ENCODE results near the gene PARD3.
A peak's percentile ranks its signal among the peaks of the same experiment; 100 is the strongest.

The PARD3 gene

DNA sequence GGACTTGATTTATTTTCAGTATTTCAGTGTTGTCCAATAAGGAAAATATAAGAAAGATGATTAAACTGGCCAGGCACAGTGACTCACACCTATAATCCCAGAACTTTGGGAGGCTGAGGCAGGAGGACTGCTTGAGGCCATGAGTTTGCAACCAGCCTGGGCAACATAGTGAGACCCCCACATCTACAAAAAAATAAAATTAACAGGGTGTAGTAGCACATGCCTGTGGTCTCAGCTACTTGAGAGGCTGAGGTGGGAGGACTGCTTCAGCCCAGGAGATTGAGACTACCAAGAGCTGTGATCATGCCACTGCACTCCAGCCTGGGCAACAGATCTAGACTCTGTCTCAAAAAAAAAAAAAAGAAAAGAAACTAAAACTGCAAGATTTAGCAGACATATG is 138.0 kb downstream of the PARD3 start:
- ChIA-PET CTCF (interaction anchor here (1.0 to 1.6 kb wide), 2 partner anchors 10 to 16 kb away, joined by 3 to 6 read pairs; no protein-coding TSS in a partner anchor), POLR2A (no interaction called here)
- no peak for TF ChIP-seq CTCF (IDR thresholded peaks at IDR 0.05; ENCODE audit: control extremely low read depth, extremely low read depth, low read depth, missing control alignments)
- DNase-seq (ENCODE audit: extremely low spot score) = no peak

- TF ChIP-seq CTCF (IDR thresholded peaks at IDR 0.05; ENCODE audit: control extremely low read depth, extremely low read depth, low read depth, missing control alignments) = no peak
- ChIA-PET POLR2A (no interaction called here), CTCF (interaction anchor here (0.7 to 1.6 kb wide), 5 partner anchors 10 to 36 kb away, joined by 3 to 4 read pairs (median 3); no protein-coding TSS in a partner anchor)
- no peak for DNase-seq (ENCODE audit: extremely low spot score)
Measured at GRCh38 chr10:34674176-34674575, 140.9 kb downstream of the PARD3 start.

GRCh38 chr10:34670081-34670480 is 145.0 kb downstream of the PARD3 start:
- no peak for TF ChIP-seq CTCF (IDR thresholded peaks at IDR 0.05; ENCODE audit: control extremely low read depth, extremely low read depth, low read depth, missing control alignments)
- ChIA-PET CTCF (no interaction called here), POLR2A (no interaction called here)
- no peak for DNase-seq (ENCODE audit: extremely low spot score)

DNA sequence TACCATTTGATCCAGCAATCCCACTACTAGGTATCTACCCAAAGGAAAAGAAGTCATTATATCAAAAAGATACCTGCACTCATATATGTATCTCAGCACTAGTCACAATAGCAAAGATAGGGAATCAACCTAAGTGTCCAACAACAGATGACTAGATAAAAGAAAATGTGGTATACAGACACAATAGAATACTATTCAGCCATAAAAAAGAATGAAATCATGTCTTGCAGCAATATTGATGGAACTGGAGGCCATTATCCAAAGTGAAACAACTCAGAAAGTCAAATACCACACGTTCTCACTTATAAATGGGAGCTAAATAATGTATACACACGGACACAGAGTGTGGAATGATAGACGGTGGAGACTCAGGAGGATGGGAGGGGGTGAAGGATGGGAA is 146.0 kb downstream of the PARD3 start:
- ChIA-PET POLR2A (no interaction called here), CTCF (no interaction called here)
- no peak for TF ChIP-seq CTCF (IDR thresholded peaks at IDR 0.05; ENCODE audit: control extremely low read depth, extremely low read depth, low read depth, missing control alignments)
- no peak for DNase-seq (ENCODE audit: extremely low spot score)

DNA sequence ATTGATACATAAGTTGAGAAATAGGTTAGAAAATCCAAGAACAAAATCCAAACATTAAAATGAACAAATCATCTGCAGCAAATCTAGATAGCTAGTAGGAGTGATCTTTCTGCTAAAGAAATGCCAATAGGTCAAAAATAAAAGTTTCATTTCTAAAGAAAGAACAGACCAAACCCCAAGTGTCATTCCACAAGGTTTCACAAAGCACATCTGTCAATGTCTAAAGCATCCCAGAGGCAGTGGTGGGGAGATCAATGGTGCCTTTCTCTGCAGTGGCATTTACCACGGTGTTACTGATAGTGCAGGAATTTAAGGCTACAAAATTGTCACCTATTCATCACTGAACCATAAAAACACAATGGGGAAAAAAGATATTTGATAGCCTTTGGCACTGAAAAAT is 147.9 kb downstream of the PARD3 start:
- CTCF ChIA-PET = interaction anchor here (1.0 to 1.7 kb wide), 6 partner anchors 10 to 319 kb away, joined by 3 to 6 read pairs (median 4); no protein-coding TSS in a partner anchor

DNA sequence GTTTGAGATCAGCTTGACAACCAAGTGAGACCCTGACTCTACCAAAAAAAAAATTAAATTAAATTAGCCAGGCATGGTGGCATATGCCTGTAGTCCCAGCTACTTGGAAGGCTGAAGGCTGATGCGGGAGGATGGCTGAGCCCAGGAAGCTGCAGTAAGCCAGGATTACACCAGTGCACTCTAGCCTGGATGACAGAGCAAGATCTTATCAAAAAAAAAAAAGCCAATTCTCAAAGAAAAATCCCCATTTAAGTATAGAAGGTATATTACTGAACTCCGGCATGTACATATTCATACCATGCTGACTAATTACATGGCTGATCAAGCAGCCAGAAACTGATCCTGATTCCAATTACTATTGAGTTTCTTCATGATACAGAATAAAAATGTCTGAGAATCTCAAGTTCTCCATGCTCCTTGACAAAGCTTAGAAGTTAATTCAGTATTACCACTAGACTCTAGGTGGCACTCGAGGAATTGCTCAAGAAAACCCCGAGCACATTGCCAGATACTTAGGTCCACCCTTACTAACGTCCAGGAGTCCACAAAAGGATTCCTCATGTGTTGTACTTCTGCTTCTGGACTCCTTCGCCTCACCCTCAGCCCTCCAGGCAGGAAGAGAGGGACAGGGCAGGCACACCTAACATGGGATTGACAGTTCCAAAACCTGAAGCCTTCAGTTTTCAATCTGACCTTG is 148.9 kb downstream of the PARD3 start:
- CTCF ChIA-PET = interaction anchor here (0.7 to 1.7 kb wide), 6 partner anchors 15 to 350 kb away, joined by 3 to 5 read pairs (median 4); no protein-coding TSS in a partner anchor
- peak; percentile 54 for TF ChIP-seq CTCF (IDR thresholded peaks at IDR 0.05; ENCODE audit: control extremely low read depth, extremely low read depth, low read depth, missing control alignments)
- POLR2A ChIA-PET = no interaction called here
- DNase-seq (ENCODE audit: extremely low spot score) = peak; percentile 48

More for the DNA sequence above, 147.9 kb downstream of the PARD3 start:
- POLR2A ChIA-PET = no interaction called here
- TF ChIP-seq CTCF (IDR thresholded peaks at IDR 0.05; ENCODE audit: control extremely low read depth, extremely low read depth, low read depth, missing control alignments) = no peak
- no peak for DNase-seq (ENCODE audit: extremely low spot score)

Measured in GM10248 (cell line).